OCI-LY3 (cell line): ENCODE data around the gene NUDT21.

Experiments
- CTCF ChIP-seq: fragments of 200-600, 300-600 bp; sonication (generic); IDR thresholded peaks from 2 replicates; pipeline ENCODE4 v1.5.1; 2014; ENCODE audit warnings: antibody characterized with exemption, low read length, low read depth
- EZH2phosphoT487 ChIP-seq: fragments of 200-600 bp; shearing (Covaris generic); IDR thresholded peaks from 2 replicates; pipeline ENCODE4 v1.6.1; 2018; ENCODE audit warnings: antibody characterized with exemption, mixed run types, low read depth

DNA sequence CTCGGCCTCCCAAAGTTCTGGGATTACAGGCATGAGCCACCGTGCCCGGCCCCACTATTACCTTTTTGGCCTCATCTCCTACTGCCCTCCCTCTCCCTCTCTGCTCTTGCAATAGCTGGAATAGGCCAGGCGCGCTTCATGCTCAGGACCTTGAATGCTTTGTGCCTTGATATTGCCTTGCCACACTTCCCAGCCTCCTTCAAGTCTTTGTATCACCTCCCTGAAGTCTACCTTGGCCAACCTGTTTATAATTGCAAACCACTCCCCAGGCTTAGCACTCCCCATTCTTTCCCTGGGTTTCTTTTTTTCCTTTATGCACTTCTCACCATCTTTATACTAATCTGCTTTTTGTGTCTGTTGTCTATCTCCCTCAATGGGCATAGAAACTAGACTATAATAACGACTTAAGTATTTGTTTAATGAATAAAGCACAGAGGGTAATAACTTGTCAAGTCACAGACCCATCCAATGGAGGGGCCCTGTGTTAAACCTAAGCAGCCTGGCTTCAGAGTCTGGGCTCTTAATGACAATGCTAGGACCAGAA, 6.9 kb upstream of the NUDT21 start:
- TF ChIP-seq CTCF (no peak), EZH2phosphoT487 (no peak)
